ENCODE data around the gene MT1G.

Gene MT1G

DNA sequence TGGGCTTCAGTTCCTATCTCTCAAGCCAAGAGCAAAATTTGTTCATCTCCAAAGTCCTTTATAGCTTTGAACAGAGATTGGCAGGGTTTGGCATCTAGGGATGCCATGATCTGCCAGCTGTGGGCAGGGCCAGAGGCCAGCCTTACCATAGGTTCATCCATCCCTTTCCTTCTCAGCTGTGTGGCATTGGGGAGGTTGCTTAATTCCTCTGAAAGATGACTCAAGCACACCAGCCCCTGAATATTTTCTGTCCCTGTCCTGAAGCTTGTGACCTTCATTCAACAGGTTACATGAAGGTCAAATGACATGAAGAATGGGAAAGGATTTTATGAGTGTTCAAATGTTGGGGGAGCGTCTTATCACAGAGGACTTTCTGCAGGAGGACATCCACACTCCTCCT lies 3.4 kb downstream of the MT1G start:
- no peak for TF ChIP-seq POLR2A (IDR thresholded peaks at IDR 0.05; ENCODE audit: low read depth, low read length)
- DNase-seq (ENCODE audit: insufficient read length, low spot score) (no peak), FAIRE-seq (no peak)

DNA sequence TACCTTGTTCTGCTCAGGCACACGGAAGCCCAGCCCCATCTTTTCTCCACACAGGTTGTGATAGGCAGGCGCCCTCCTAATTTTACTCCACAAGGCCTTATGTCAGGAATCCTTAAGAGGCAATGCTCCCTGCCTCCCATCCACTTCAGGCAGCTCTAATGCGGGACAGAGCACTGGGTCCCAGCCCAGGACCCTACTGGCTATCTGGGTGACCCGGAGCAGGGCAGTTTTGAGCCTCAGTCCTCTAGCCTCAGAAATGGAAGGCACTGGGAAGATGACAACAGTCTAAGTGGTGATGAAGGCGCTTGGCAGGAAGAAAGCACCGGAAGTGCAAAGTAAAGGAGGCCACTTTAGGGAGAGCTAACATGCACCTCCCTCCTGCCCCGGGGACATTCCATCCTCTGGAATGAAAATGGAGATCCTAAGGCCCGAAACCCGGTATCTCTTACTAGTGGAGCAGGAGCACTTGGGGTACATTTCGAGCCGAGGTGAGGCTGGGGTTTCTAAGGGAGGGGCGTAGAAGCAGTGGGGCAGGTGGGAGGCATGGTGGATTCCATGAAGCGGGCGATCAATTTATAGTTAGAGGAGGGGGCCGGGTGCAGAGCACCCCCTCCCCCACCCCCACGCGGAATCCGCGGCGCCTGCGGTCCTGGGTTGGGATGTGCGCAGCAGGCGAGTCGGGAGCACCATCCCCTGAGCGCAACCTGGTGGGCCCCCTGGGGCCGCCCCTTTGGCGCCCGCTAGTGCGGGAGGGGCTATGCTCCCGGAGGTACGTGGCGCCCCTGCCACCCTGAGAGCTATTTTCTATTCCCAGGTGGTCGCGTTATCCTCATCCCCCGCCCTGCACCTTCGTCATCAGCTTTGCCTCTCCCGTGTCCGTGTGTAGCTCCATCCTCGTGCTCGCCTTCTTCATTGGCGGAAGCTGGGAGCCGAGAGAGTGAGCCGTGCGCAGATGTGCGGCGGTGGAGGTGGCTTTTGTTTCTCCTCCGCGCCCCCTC lies 5.2 kb downstream of the MT1G start:
- DNase-seq (ENCODE audit: insufficient read length, low spot score) (no peak), FAIRE-seq (no peak)
- no peak for TF ChIP-seq POLR2A (IDR thresholded peaks at IDR 0.05; ENCODE audit: low read depth, low read length)

GRCh38 chr16:56658327-56658875 lies 9.5 kb downstream of the MT1G start:
- FAIRE-seq (no peak), DNase-seq (ENCODE audit: insufficient read length, low spot score) (no peak)
- TF ChIP-seq POLR2A (IDR thresholded peaks at IDR 0.05; ENCODE audit: low read depth, low read length), result no peak

DNA sequence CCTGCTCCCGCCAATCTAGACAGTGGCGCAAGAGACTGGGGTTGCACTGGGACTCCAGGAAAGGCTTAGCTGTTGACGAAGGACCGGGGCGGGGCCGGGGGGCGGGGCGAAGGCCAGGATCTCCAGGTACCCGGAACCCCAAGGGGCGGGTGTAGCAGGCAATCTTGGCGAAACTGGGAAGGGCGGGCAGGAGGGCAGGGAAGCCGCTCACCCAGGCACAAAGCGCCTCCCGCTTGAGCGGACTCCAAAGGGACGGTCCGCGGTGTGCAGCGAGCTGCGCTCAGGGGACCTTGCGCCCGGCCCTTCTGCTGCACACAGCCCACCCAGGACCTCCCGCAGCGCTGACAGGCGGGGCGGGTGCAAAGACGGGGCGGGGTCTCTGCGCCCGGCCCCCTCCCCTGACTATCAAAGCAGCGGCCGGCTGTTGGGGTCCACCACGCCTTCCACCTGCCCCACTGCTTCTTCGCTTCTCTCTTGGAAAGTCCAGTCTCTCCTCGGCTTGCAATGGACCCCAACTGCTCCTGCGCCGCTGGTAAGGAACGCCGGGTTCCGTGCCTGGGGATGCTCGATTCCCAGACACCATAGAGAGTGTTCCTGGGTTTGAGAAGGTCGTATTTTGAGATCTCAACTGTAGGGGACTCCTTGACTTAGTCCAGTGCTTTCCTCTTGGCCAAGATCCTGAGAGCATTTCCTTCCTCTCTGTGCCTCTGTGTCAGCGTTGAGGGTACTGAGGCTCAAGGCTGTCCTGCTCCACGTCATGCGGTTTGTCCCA lies 10.1 kb downstream of the MT1G start, which contains the start of gene MT1F:
Gene MT1F (plus strand): TSS at position 405 of the 772 bp plus-strand sequence. CDS start 100 bp downstream, at position 505.
- FAIRE-seq (no peak), DNase-seq (ENCODE audit: insufficient read length, low spot score) (no peak)
- TF ChIP-seq POLR2A (IDR thresholded peaks at IDR 0.05; ENCODE audit: low read depth, low read length), result no peak

DNA sequence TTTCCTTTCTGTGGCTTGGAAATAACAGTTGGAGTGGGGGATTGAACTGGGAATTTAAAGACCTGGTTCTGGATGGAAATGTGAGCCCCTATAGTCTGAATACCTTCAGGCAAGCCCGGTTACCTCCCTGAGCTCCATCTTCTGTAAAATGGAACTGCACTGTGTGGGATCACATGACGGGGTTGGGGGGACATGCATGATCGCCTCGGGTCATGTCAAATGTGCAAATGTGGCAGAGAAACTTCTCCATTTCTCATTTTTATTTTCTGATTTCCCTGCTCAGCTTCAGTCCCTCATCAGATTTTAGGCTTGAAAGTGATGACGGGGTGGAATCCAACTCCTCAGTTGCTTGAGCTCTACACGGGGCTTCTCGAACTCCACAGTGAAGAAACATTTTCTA lies 14.6 kb downstream of the MT1G start:
- FAIRE-seq (no peak), DNase-seq (ENCODE audit: insufficient read length, low spot score) (no peak)
- no peak for TF ChIP-seq POLR2A (IDR thresholded peaks at IDR 0.05; ENCODE audit: low read depth, low read length)

- TF ChIP-seq POLR2A (IDR thresholded peaks at IDR 0.05; ENCODE audit: low read depth, low read length), result no peak
- FAIRE-seq, result no peak
- DNase-seq (ENCODE audit: insufficient read length, low spot score), result no peak
Measured at GRCh38 chr16:56652600-56652999, 15.3 kb downstream of the MT1G start.

- FAIRE-seq (no peak), DNase-seq (ENCODE audit: insufficient read length, low spot score) (no peak)
- TF ChIP-seq POLR2A (IDR thresholded peaks at IDR 0.05; ENCODE audit: low read depth, low read length), result no peak
Measured at GRCh38 chr16:56651586-56651985, 16.3 kb downstream of the MT1G start, which contains the start of gene MT1B. Gene MT1B (plus strand): TSS chr16:56651886. CDS start chr16:56651954, 68 bp downstream.

- FAIRE-seq, result no peak
- no peak for DNase-seq (ENCODE audit: insufficient read length, low spot score)
- TF ChIP-seq POLR2A (IDR thresholded peaks at IDR 0.05; ENCODE audit: low read depth, low read length), result no peak
Measured at GRCh38 chr16:56649820-56650219, 18.0 kb downstream of the MT1G start.

DNA sequence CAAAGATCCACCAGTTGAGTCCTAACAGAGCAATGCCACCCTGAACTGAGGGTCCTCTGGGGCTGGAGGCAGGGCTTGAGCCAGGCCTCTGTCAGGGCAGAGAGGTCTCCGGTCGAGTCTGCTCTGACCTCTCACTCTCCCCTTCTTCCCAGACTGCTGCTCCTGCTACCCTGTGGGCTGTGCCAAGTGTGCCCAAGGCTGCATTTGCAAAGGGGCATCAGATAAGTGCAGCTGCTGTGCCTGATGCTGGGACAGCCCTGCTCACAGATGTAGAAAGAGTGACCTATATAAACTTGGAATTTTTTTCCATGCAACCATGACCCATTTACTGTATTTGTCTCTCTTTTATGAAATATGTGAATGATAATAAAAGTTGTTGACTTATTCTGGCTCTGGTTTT lies 18.6 kb downstream of the MT1G start:
- DNase-seq (ENCODE audit: insufficient read length, low spot score), result no peak
- TF ChIP-seq POLR2A (IDR thresholded peaks at IDR 0.05; ENCODE audit: low read depth, low read length), result no peak
- no peak for FAIRE-seq

GRCh38 chr16:56647641-56648431 lies 20.0 kb downstream of the MT1G start:
- FAIRE-seq (no peak), DNase-seq (ENCODE audit: insufficient read length, low spot score) (no peak)
- TF ChIP-seq POLR2A (IDR thresholded peaks at IDR 0.05; ENCODE audit: low read depth, low read length), result no peak

DNA sequence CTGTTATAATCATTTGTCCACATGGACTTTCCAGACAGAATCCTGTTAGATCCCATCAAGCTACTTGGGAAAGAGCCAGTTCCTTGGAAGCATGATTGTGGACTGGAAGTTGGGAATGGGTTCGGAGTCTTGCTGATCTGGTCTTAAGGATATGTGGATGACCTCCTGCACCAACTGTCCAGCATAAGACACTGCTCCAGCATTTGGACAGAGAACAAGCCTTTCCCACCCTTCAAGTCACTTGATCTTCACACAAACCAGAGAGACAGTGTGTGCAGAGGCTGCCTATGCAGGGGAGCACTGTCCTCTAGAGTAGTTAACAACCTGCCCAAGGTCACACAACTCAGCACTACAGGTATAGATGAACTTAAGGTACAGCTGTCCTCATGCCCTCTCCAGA lies 22.0 kb downstream of the MT1G start:
- DNase-seq (ENCODE audit: insufficient read length, low spot score), result no peak
- TF ChIP-seq POLR2A (IDR thresholded peaks at IDR 0.05; ENCODE audit: low read depth, low read length), result no peak
- no peak for FAIRE-seq

DNA sequence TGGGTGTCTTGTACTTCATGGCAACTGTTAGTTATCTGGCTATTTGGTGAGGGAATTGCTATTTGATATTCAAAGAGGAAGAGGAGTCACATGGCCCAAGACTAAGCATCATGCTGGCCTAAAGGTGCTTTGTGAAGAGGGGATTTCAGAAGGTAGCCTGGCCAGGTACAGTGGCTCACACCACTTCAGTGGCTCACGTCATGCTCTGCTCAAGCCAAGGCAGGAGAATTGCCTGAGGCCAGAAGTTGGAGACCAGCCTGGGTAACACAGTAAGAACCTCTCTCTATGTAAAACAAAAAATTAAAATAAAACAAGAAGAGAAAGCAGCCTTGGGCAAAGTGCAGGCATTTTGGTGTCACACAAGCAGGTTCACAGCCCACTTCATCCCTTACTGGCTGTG lies 22.6 kb downstream of the MT1G start:
- TF ChIP-seq POLR2A (IDR thresholded peaks at IDR 0.05; ENCODE audit: low read depth, low read length), result no peak
- FAIRE-seq, result no peak
- DNase-seq (ENCODE audit: insufficient read length, low spot score), result no peak

- TF ChIP-seq POLR2A (IDR thresholded peaks at IDR 0.05; ENCODE audit: low read depth, low read length), result no peak
- no peak for FAIRE-seq
- no peak for DNase-seq (ENCODE audit: insufficient read length, low spot score)
Measured at GRCh38 chr16:56643833-56644232, 24.0 kb downstream of the MT1G start.

All from H54 (cell line).